Neural cell (in vitro differentiated cells): ENCODE measurements around the gene ADSS1. TPM values are rescaled to one million over a fixed set of nuclear protein-coding genes. Genes with fewer than 3 reads are reported as not detected.

ENCODE experiments used
- H2AFZ ChIP-seq: fragments of 200-600, 300-800 bp; sonication (generic), shearing (Covaris generic); 2 replicates; pipeline ENCODE4 v1.6.0; 2014; ENCODE audit warnings: low read depth, mild to moderate bottlenecking, antibody characterized with exemption, low read length, moderate library complexity
- H3F3A ChIP-seq: fragments of 200-600 bp; shearing (Covaris generic); 2 replicates; pipeline ENCODE4 v1.6.1; 2016; ENCODE audit warnings: mild to moderate bottlenecking, moderate library complexity, mixed read lengths, antibody characterized with exemption, low read length; ENCODE audit not compliant: insufficient read depth, poor library complexity, severe bottlenecking
- H3K27ac ChIP-seq: fragments of 200-600, 300-800 bp; sonication (generic), shearing (Covaris generic); 2 replicates; pipeline ENCODE4 v1.5.1; 2014; ENCODE audit warnings: mild to moderate bottlenecking, low read length, moderate library complexity
- H3K27me3 ChIP-seq: fragments of 300-800, 200-600 bp; sonication (generic), shearing (Covaris generic); 2 replicates; pipeline ENCODE4 v1.6.0; 2014; ENCODE audit warnings: mild to moderate bottlenecking, low read depth, low read length, moderate library complexity; ENCODE audit not compliant: insufficient read depth
- H3K36me3 ChIP-seq: fragments of 300-800, 200-600 bp; sonication (generic), shearing (Covaris generic); 2 replicates; pipeline ENCODE4 v1.5.1; 2014; ENCODE audit warnings: mild to moderate bottlenecking, antibody characterized with exemption, low read length, moderate library complexity; ENCODE audit not compliant: insufficient read depth
- H3K4me2 ChIP-seq: fragments of 300-800, 200-600 bp; sonication (generic), shearing (Covaris generic); 2 replicates; pipeline ENCODE4 v1.6.0; 2014; ENCODE audit warnings: mild to moderate bottlenecking, low read length
- H3K4me3 ChIP-seq: fragments of 300-800, 200-600 bp; sonication (generic), shearing (Covaris generic); 2 replicates; pipeline ENCODE4 v1.5.1; 2014; ENCODE audit warnings: mild to moderate bottlenecking, low read length, moderate library complexity
- H3K79me2 ChIP-seq: fragments of 200-600 bp; shearing (Covaris generic); replicated peaks from 2 replicates; pipeline ENCODE4 v1.6.0; 2014; ENCODE audit warnings: mild to moderate bottlenecking, low read length, moderate library complexity; ENCODE audit not compliant: insufficient read depth
- H3K9ac ChIP-seq: fragments of 300-800, 200-600 bp; sonication (generic), shearing (Covaris generic); 2 replicates; pipeline ENCODE4 v1.6.1; 2016; ENCODE audit warnings: mild to moderate bottlenecking, low read length, mixed read lengths
- H3K9me2 ChIP-seq: fragments of 200-600 bp; shearing (Covaris generic); 2 replicates; pipeline ENCODE4 v1.6.1; 2016; ENCODE audit warnings: mild to moderate bottlenecking, low read length, mixed read lengths; ENCODE audit not compliant: insufficient read depth
- H3K9me3 ChIP-seq: fragments of 200-600, 300-800 bp; sonication (generic), shearing (Covaris generic); 2 replicates; pipeline ENCODE4 v1.6.1; 2016; ENCODE audit warnings: mild to moderate bottlenecking, mixed run types, low read length, moderate library complexity, mixed read lengths
- H4K20me1 ChIP-seq: fragments of 200-600 bp; shearing (Covaris generic); 2 replicates; pipeline ENCODE4 v1.6.1; 2016; ENCODE audit warnings: mild to moderate bottlenecking, mixed run types; ENCODE audit not compliant: insufficient read depth
- CTCF ChIP-seq: fragments of 450-650 bp; IDR thresholded peaks from 2 replicates; pipeline ENCODE4 v1.5.1; 2014; ENCODE audit warnings: antibody characterized with exemption, mild to moderate bottlenecking, moderate library complexity; ENCODE audit not compliant: poor library complexity, severe bottlenecking
- EP300 ChIP-seq: fragments of 450-650 bp; conservative IDR thresholded peaks from 2 replicates; pipeline ENCODE4 v1.6.1; 2014; ENCODE audit warnings: antibody characterized with exemption, mild to moderate bottlenecking, moderate library complexity; ENCODE audit not compliant: poor library complexity, severe bottlenecking
- EZH2 ChIP-seq: fragments of 200-600, 300-800 bp; shearing (Covaris generic), sonication (generic); IDR thresholded peaks from 2 replicates; pipeline ENCODE4 v1.6.1; 2014; ENCODE audit warnings: antibody characterized with exemption, low read length, borderline replicate concordance, mild to moderate bottlenecking; ENCODE audit not compliant: insufficient read depth, poor library complexity, severe bottlenecking
- MXI1 ChIP-seq: fragments of 450-650 bp; conservative IDR thresholded peaks from 2 replicates; pipeline ENCODE4 v1.6.1; 2014; ENCODE audit warnings: antibody characterized with exemption, mild to moderate bottlenecking; ENCODE audit not compliant: poor library complexity, severe bottlenecking
- POLR2AphosphoS5 ChIP-seq: IDR thresholded peaks from 2 replicates; pipeline ENCODE4 v1.6.1; 2012
- RAD21 ChIP-seq: fragments of 450-650 bp; conservative IDR thresholded peaks from 2 replicates; pipeline ENCODE4 v1.6.1; 2014; ENCODE audit warnings: antibody characterized with exemption, mild to moderate bottlenecking, moderate library complexity
- REST ChIP-seq: IDR thresholded peaks from 2 replicates; pipeline ENCODE4 v1.6.1; 2012; ENCODE audit warnings: borderline replicate concordance
- SMC3 ChIP-seq: fragments of 450-650 bp; conservative IDR thresholded peaks from 2 replicates; pipeline ENCODE4 v1.6.1; 2014; ENCODE audit warnings: antibody characterized with exemption, mild to moderate bottlenecking, moderate library complexity; ENCODE audit not compliant: poor library complexity
- TAF1 ChIP-seq: IDR thresholded peaks from 2 replicates; pipeline ENCODE4 v1.6.1; 2012; ENCODE audit warnings: low read depth
- polyA plus RNA-seq: library from polyadenylated mRNA; depleted of rRNA; stranded (reverse); fragments of >200 nt; gene quantifications from 2 replicates; pipeline ENCODE4 v1.2.3, GENCODE V29; 2014

ADSS1 gene
- polyA plus RNA-seq, 1 donor from 2014 or later: 4.3 TPM

- no peak overlapping the region for H3K4me3 ChIP-seq
- H3K79me2 ChIP-seq: no peaks in the 10 kb centered on the region
- H3K4me2 ChIP-seq: no peak overlapping the region
- TF ChIP-seq TAF1 (no peak), EP300 (no peak), EZH2 (no peak), CTCF (peak; percentile 7)
- H3F3A ChIP-seq: no peaks in the 10 kb centered on the region
- H3K27ac ChIP-seq: no peak overlapping the region
- no peaks in the 10 kb centered on the region for H3K27me3 ChIP-seq
- no peaks in the 10 kb centered on the region for H3K9me3 ChIP-seq
- no peak overlapping the region for H3K9ac ChIP-seq
- no peak overlapping the region for H2AFZ ChIP-seq
- no peaks in the 10 kb centered on the region for H4K20me1 ChIP-seq
- H3K36me3 ChIP-seq: no peaks in the 10 kb centered on the region
- no peaks in the 10 kb centered on the region for H3K9me2 ChIP-seq
Observed at GRCh38 chr14:104681689-104682074, 42.3 kb upstream of the ADSS1 start.

- no peak overlapping the region for H2AFZ ChIP-seq
- H3K79me2 ChIP-seq: no peaks in the 10 kb centered on the region
- H3K9ac ChIP-seq: no peak overlapping the region
- no peaks in the 10 kb centered on the region for H3K9me2 ChIP-seq
- no peaks in the 10 kb centered on the region for H3K27me3 ChIP-seq
- no peaks in the 10 kb centered on the region for H3F3A ChIP-seq
- no peaks in the 10 kb centered on the region for H3K36me3 ChIP-seq
- H3K4me3 ChIP-seq: no peak overlapping the region
- no peak for TF ChIP-seq MXI1
- no peaks in the 10 kb centered on the region for H3K9me3 ChIP-seq
- no peak overlapping the region for H3K27ac ChIP-seq
- H3K4me2 ChIP-seq: no peak overlapping the region
- no peaks in the 10 kb centered on the region for H4K20me1 ChIP-seq
Observed at GRCh38 chr14:104682107-104682593, 41.9 kb upstream of the ADSS1 start.

- Histone ChIP-seq H4K20me1 (no peaks in the 10 kb centered on the region), H3K79me2 (no peaks in the 10 kb centered on the region), H3K4me2 (no peak overlapping the region), H3K9me3 (no peaks in the 10 kb centered on the region), H2AFZ (no peak overlapping the region), H3K27me3 (no peaks in the 10 kb centered on the region), H3K9ac (no peak overlapping the region), H3K9me2 (no peaks in the 10 kb centered on the region), H3K27ac (no peak overlapping the region), H3K36me3 (no peaks in the 10 kb centered on the region), H3F3A (no peaks in the 10 kb centered on the region), H3K4me3 (no peak overlapping the region)
- TF ChIP-seq POLR2AphosphoS5: no peak
- no peak for TF ChIP-seq EZH2
- TF ChIP-seq CTCF: no peak
- TF ChIP-seq EP300: no peak
- TF ChIP-seq RAD21: no peak
- TF ChIP-seq SMC3: no peak
- no peak for TF ChIP-seq REST
- no peak for TF ChIP-seq MXI1
- no peak for TF ChIP-seq TAF1
Observed at GRCh38 chr14:104683653-104684448, 40.2 kb upstream of the ADSS1 start.
